GM23338 (cell line): ENCODE results near the gene DOK1. TPM values are rescaled to one million over a fixed set of nuclear protein-coding genes. Genes with fewer than 3 reads are reported as not detected.

Experiments
- ATAC-seq: fragments of 200-7000 bp; cut with Tn5 transposase; 3 replicates; pipeline ENCODE4 v1.9.1; 2020
- DNase-seq: peaks from one replicate; pipeline ENCODE4 v3.0.0-alpha.2; 2015; ENCODE audit warnings: low spot score
- H2AFZ ChIP-seq: fragments of 200-600 bp; sonication (generic); 2 replicates; pipeline ENCODE4 v1.8.0; 2016; ENCODE audit warnings: antibody characterized with exemption, mild to moderate bottlenecking, moderate library complexity
- H3F3A ChIP-seq: fragments of 200-600 bp; sonication (generic); replicated peaks from 2 replicates; pipeline ENCODE4 v1.8.0; 2017; ENCODE audit warnings: antibody characterized with exemption, mixed run types, low read depth
- H3K27ac ChIP-seq: fragments of 200-600 bp; sonication (generic); 2 replicates; pipeline ENCODE4 v1.6.1; 2016; ENCODE audit warnings: low read depth
- H3K27me3 ChIP-seq: fragments of 200-600 bp; sonication (generic); 2 replicates; pipeline ENCODE4 v1.8.0; 2016; ENCODE audit warnings: mild to moderate bottlenecking, mixed run types, moderate library complexity; ENCODE audit not compliant: insufficient read depth
- H3K36me3 ChIP-seq: fragments of 200-600 bp; sonication (generic); 2 replicates; pipeline ENCODE4 v1.8.0; 2016; ENCODE audit warnings: mild to moderate bottlenecking; ENCODE audit not compliant: insufficient read depth
- H3K4me1 ChIP-seq: fragments of 200-600 bp; sonication (generic); 2 replicates; pipeline ENCODE4 v1.8.0; 2016; ENCODE audit warnings: mild to moderate bottlenecking, moderate library complexity; ENCODE audit not compliant: insufficient read depth
- H3K4me2 ChIP-seq: fragments of 200-600 bp; sonication (generic); 2 replicates; pipeline ENCODE4 v1.7.1; 2017; ENCODE audit warnings: mixed run types
- H3K4me3 ChIP-seq: fragments of 200-600 bp; sonication (generic); 2 replicates; pipeline ENCODE4 v1.6.1; 2016; ENCODE audit warnings: mixed run types
- H3K79me2 ChIP-seq: fragments of 200-600 bp; sonication (generic); replicated peaks from 2 replicates; pipeline ENCODE4 v1.8.0; 2017; ENCODE audit warnings: mild to moderate bottlenecking; ENCODE audit not compliant: insufficient read depth
- H3K9me2 ChIP-seq: fragments of 200-600 bp; sonication (generic); 2 replicates; pipeline ENCODE4 v1.8.0; 2017; ENCODE audit not compliant: insufficient read depth
- H4K20me1 ChIP-seq: fragments of 200-600 bp; sonication (generic); replicated peaks from 2 replicates; pipeline ENCODE4 v1.8.0; 2017; ENCODE audit warnings: mild to moderate bottlenecking; ENCODE audit not compliant: insufficient read depth
- H3K27ac Mint-ChIP-seq: 2 replicates; pipeline ENCODE4 v1.8.0; 2020; ENCODE audit warnings: inconsistent platforms, mild to moderate bottlenecking, moderate library complexity, mixed read lengths
- H3K27me3 Mint-ChIP-seq: 3 replicates; pipeline ENCODE4 v1.8.0; 2022; ENCODE audit warnings: low read depth, mild to moderate bottlenecking, moderate library complexity, mixed read lengths, inconsistent platforms; ENCODE audit not compliant: insufficient read depth, poor library complexity
- H3K36me3 Mint-ChIP-seq: 3 replicates; pipeline ENCODE4 v1.8.0; 2021; ENCODE audit warnings: low read depth, mild to moderate bottlenecking, inconsistent platforms, moderate library complexity, mixed read lengths
- H3K4me1 Mint-ChIP-seq: 3 replicates; pipeline ENCODE4 v1.8.0; 2020; ENCODE audit warnings: mild to moderate bottlenecking, inconsistent platforms, mixed read lengths
- H3K4me3 Mint-ChIP-seq: 3 replicates; pipeline ENCODE4 v1.8.0; 2021; ENCODE audit warnings: moderate library complexity, mild to moderate bottlenecking, inconsistent platforms, mixed read lengths
- H3K9me3 Mint-ChIP-seq: 3 replicates; pipeline ENCODE4 v1.8.0; 2020; ENCODE audit warnings: moderate library complexity, mild to moderate bottlenecking, inconsistent platforms, mixed read lengths
- NANOG ChIP-seq: IDR thresholded peaks from 2 replicates; pipeline ENCODE4 v1.6.1; 2016; ENCODE audit warnings: antibody characterized with exemption, borderline replicate concordance
- POLR2AphosphoS5 ChIP-seq: IDR thresholded peaks from 2 replicates; pipeline ENCODE4 v1.6.1; 2016; ENCODE audit warnings: antibody characterized with exemption, low read depth
- STAT1 ChIP-seq: IDR thresholded peaks from one replicate; pipeline ENCODE4 v1.6.1; 2016; ENCODE audit warnings: antibody characterized with exemption; ENCODE audit not compliant: unreplicated experiment
- polyA plus RNA-seq: library from polyadenylated mRNA; unstranded; fragments of >200 nt; fragmentation: Nextera tagmentation; extraction: Ambion mirVana; gene quantifications from 2 replicates; pipeline ENCODE4 v1.2.1, GENCODE V29; 2016
- total RNA-seq: library from RNA; depleted of rRNA; stranded (reverse); fragments of >200 nt; shearing (Covaris generic); gene quantifications from 2 replicates; pipeline ENCODE4 v1.2.3, GENCODE V29; 2014
- TF ChIP-seq, protein P1 (sequence below): IDR thresholded peaks from 2 replicates; pipeline ENCODE4 v1.6.1; 2016; ENCODE audit warnings: antibody characterized with exemption
- TF ChIP-seq, protein P2 (sequence below): fragments of 250-450 bp; sonication (Bioruptor Pico); IDR thresholded peaks from 2 replicates; pipeline ENCODE4 v1.5.0; 2020; ENCODE audit warnings: mild to moderate bottlenecking, moderate library complexity
- TF ChIP-seq, protein P3 (sequence below): IDR thresholded peaks from one replicate; pipeline ENCODE4 v1.6.1; 2018; ENCODE audit warnings: antibody characterized with exemption; ENCODE audit not compliant: unreplicated experiment
- TF ChIP-seq, protein P4 (sequence below), 2 experiments: fragments of 200-600 bp in 1 of 2; sonication (generic) in 1 of 2; conservative IDR thresholded peaks; 2 replicates each; pipeline versions ENCODE4 v1.5.1 to v1.6.1; 2016 to 2017; ENCODE audit warnings: antibody characterized with exemption in 2 of 2, low read depth in 2 of 2, mild to moderate bottlenecking in 2 of 2, moderate library complexity in 1 of 2

DOK1 gene
- total and polyA plus RNA-seq, 2 experiments from 2014 or later, result 3.9 to 15.5 TPM

DNA sequence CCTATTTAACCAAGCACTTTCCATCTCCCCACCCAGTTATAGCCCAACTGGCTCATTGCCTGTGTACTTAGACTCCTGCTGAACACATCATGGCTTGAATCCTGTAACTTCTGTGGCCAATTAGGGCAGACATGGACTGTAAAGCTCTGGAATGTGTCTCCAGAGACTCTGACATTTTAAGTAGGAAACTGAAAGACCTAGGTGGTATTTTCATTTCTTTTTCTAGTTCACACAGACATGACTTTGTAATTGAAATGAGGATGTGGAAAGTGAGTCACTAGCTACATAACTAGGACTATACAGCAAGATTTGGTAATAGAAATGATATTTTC lies 12.2 kb downstream of the DOK1 start:
- ATAC-seq (no peak), DNase-seq (no peak)
- no peak overlapping the region for H2AFZ ChIP-seq
- Mint-ChIP-seq H3K4me1 (peaks cover 5% of the 10 kb centered on the region; the same call in 1 of the 3 replicates), H3K27me3 (peaks cover 6% of the 10 kb centered on the region), H3K4me3 (no peak overlapping the region), H3K27ac (no peak overlapping the region), H3K9me3 (no peaks in the 10 kb centered on the region), H3K36me3 (no peaks in the 10 kb centered on the region)
- peaks cover 4% of the 10 kb centered on the region; the same call in 1 of the 2 replicates for H3K27me3 ChIP-seq
- H3F3A ChIP-seq, result no peaks in the 10 kb centered on the region
- no peaks in the 10 kb centered on the region; the same call in 1 of the 2 replicates for H4K20me1 ChIP-seq
- no peak overlapping the region for H3K27ac ChIP-seq
- H3K9me2 ChIP-seq, result no peaks in the 10 kb centered on the region
- no peaks in the 10 kb centered on the region for H3K36me3 ChIP-seq
- no peaks in the 10 kb centered on the region for H3K79me2 ChIP-seq
- H3K4me2 ChIP-seq, result no peak overlapping the region
- TF ChIP-seq POLR2AphosphoS5 (no peak), STAT1 (no peak), NANOG (no peak)
- TF ChIP-seq, protein P1, sequence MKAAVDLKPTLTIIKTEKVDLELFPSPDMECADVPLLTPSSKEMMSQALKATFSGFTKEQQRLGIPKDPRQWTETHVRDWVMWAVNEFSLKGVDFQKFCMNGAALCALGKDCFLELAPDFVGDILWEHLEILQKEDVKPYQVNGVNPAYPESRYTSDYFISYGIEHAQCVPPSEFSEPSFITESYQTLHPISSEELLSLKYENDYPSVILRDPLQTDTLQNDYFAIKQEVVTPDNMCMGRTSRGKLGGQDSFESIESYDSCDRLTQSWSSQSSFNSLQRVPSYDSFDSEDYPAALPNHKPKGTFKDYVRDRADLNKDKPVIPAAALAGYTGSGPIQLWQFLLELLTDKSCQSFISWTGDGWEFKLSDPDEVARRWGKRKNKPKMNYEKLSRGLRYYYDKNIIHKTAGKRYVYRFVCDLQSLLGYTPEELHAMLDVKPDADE, result no peak
- TF ChIP-seq, protein P2, sequence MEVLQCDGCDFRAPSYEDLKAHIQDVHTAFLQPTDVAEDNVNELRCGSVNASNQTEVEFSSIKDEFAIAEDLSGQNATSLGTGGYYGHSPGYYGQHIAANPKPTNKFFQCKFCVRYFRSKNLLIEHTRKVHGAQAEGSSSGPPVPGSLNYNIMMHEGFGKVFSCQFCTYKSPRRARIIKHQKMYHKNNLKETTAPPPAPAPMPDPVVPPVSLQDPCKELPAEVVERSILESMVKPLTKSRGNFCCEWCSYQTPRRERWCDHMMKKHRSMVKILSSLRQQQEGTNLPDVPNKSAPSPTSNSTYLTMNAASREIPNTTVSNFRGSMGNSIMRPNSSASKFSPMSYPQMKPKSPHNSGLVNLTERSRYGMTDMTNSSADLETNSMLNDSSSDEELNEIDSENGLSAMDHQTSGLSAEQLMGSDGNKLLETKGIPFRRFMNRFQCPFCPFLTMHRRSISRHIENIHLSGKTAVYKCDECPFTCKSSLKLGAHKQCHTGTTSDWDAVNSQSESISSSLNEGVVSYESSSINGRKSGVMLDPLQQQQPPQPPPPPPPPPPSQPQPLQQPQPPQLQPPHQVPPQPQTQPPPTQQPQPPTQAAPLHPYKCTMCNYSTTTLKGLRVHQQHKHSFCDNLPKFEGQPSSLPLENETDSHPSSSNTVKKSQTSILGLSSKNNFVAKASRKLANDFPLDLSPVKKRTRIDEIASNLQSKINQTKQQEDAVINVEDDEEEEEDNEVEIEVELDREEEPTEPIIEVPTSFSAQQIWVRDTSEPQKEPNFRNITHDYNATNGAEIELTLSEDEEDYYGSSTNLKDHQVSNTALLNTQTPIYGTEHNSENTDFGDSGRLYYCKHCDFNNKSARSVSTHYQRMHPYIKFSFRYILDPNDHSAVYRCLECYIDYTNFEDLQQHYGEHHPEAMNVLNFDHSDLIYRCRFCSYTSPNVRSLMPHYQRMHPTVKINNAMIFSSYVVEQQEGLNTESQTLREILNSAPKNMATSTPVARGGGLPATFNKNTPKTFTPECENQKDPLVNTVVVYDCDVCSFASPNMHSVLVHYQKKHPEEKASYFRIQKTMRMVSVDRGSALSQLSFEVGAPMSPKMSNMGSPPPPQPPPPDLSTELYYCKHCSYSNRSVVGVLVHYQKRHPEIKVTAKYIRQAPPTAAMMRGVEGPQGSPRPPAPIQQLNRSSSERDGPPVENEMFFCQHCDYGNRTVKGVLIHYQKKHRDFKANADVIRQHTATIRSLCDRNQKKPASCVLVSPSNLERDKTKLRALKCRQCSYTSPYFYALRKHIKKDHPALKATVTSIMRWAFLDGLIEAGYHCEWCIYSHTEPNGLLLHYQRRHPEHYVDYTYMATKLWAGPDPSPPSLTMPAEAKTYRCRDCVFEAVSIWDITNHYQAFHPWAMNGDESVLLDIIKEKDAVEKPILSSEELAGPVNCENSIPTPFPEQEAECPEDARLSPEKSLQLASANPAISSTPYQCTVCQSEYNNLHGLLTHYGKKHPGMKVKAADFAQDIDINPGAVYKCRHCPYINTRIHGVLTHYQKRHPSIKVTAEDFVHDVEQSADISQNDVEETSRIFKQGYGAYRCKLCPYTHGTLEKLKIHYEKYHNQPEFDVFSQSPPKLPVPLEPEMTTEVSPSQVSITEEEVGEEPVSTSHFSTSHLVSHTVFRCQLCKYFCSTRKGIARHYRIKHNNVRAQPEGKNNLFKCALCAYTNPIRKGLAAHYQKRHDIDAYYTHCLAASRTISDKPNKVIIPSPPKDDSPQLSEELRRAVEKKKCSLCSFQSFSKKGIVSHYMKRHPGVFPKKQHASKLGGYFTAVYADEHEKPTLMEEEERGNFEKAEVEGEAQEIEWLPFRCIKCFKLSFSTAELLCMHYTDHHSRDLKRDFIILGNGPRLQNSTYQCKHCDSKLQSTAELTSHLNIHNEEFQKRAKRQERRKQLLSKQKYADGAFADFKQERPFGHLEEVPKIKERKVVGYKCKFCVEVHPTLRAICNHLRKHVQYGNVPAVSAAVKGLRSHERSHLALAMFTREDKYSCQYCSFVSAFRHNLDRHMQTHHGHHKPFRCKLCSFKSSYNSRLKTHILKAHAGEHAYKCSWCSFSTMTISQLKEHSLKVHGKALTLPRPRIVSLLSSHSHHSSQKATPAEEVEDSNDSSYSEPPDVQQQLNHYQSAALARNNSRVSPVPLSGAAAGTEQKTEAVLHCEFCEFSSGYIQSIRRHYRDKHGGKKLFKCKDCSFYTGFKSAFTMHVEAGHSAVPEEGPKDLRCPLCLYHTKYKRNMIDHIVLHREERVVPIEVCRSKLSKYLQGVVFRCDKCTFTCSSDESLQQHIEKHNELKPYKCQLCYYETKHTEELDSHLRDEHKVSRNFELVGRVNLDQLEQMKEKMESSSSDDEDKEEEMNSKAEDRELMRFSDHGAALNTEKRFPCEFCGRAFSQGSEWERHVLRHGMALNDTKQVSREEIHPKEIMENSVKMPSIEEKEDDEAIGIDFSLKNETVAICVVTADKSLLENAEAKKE (CRISPR knock-in tag), result no peak
- TF ChIP-seq, protein P3, sequence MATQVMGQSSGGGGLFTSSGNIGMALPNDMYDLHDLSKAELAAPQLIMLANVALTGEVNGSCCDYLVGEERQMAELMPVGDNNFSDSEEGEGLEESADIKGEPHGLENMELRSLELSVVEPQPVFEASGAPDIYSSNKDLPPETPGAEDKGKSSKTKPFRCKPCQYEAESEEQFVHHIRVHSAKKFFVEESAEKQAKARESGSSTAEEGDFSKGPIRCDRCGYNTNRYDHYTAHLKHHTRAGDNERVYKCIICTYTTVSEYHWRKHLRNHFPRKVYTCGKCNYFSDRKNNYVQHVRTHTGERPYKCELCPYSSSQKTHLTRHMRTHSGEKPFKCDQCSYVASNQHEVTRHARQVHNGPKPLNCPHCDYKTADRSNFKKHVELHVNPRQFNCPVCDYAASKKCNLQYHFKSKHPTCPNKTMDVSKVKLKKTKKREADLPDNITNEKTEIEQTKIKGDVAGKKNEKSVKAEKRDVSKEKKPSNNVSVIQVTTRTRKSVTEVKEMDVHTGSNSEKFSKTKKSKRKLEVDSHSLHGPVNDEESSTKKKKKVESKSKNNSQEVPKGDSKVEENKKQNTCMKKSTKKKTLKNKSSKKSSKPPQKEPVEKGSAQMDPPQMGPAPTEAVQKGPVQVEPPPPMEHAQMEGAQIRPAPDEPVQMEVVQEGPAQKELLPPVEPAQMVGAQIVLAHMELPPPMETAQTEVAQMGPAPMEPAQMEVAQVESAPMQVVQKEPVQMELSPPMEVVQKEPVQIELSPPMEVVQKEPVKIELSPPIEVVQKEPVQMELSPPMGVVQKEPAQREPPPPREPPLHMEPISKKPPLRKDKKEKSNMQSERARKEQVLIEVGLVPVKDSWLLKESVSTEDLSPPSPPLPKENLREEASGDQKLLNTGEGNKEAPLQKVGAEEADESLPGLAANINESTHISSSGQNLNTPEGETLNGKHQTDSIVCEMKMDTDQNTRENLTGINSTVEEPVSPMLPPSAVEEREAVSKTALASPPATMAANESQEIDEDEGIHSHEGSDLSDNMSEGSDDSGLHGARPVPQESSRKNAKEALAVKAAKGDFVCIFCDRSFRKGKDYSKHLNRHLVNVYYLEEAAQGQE, result no peak
- TF ChIP-seq, protein P4, sequence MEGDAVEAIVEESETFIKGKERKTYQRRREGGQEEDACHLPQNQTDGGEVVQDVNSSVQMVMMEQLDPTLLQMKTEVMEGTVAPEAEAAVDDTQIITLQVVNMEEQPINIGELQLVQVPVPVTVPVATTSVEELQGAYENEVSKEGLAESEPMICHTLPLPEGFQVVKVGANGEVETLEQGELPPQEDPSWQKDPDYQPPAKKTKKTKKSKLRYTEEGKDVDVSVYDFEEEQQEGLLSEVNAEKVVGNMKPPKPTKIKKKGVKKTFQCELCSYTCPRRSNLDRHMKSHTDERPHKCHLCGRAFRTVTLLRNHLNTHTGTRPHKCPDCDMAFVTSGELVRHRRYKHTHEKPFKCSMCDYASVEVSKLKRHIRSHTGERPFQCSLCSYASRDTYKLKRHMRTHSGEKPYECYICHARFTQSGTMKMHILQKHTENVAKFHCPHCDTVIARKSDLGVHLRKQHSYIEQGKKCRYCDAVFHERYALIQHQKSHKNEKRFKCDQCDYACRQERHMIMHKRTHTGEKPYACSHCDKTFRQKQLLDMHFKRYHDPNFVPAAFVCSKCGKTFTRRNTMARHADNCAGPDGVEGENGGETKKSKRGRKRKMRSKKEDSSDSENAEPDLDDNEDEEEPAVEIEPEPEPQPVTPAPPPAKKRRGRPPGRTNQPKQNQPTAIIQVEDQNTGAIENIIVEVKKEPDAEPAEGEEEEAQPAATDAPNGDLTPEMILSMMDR (conservative IDR thresholded peaks at IDR 0.05; ENCODE audit: low read depth in 2 of 2), result no peak
- no peak overlapping the region for H3K4me3 ChIP-seq
- H3K4me1 ChIP-seq, result no peaks in the 10 kb centered on the region
